HepG2 (cell line): ENCODE results near the gene KDM5A. TPM values are rescaled to one million over a fixed set of nuclear protein-coding genes. Genes with fewer than 3 reads are reported as not detected.

Experiments
- AGO2 ChIP-seq: fragments of 200-400 bp; formaldehyde crosslinking; optimal IDR thresholded peaks from 2 replicates; pipeline ENCODE3; 2017; ENCODE audit warnings: mild to moderate bottlenecking, low read depth, low read length, moderate library complexity
- BRD4 ChIP-seq: sonication (generic); formaldehyde crosslinking; IDR thresholded peaks from 2 replicates; pipeline ENCODE4 v1.4.0; 2020; ENCODE audit warnings: missing genetic modification reagents
- CHD4 ChIP-seq: fragments of 200-600 bp; sonication (generic); IDR thresholded peaks from 2 replicates; pipeline ENCODE4 v1.7.0; 2017; ENCODE audit warnings: mild to moderate bottlenecking, low read length, borderline replicate concordance
- ELF3 ChIP-seq: IDR thresholded peaks from 2 replicates; pipeline ENCODE4 v1.6.1; 2016; ENCODE audit warnings: missing genetic modification reagents, missing compliant biosample characterization
- ERF ChIP-seq: IDR thresholded peaks from 2 replicates; pipeline ENCODE4 v1.6.1; 2018; ENCODE audit warnings: missing biosample characterization, missing genetic modification reagents
- GATAD2A ChIP-seq: IDR thresholded peaks from 2 replicates; pipeline ENCODE4 v1.6.1; 2016
- IKZF4 ChIP-seq: sonication (generic); formaldehyde crosslinking; IDR thresholded peaks from 2 replicates; pipeline ENCODE4 v1.5.1; 2020; ENCODE audit warnings: borderline replicate concordance, mild to moderate bottlenecking, low read depth, missing genetic modification reagents; ENCODE audit errors: not compliant biosample characterization
- KLF15 ChIP-seq: sonication (generic); formaldehyde crosslinking; IDR thresholded peaks from 2 replicates; pipeline ENCODE4 v1.8.1; 2023; ENCODE audit warnings: borderline replicate concordance, mild to moderate bottlenecking, inconsistent platforms, missing genetic modification reagents, mixed read lengths
- NCOA5 ChIP-seq: sonication (generic); formaldehyde crosslinking; IDR thresholded peaks from 2 replicates; pipeline ENCODE4 v1.4.0; 2020; ENCODE audit warnings: missing genetic modification reagents
- RFX3 ChIP-seq: IDR thresholded peaks from 2 replicates; pipeline ENCODE4 v1.6.1; 2016; ENCODE audit warnings: missing biosample characterization, missing genetic modification reagents
- SKI ChIP-seq: fragments of 450-650 bp; IDR thresholded peaks from one replicate; pipeline ENCODE4 v1.6.1; 2018; ENCODE audit warnings: mild to moderate bottlenecking; ENCODE audit not compliant: partially characterized antibody
- SRF ChIP-seq: IDR thresholded peaks from 2 replicates; pipeline ENCODE4 v1.6.1; 2011; ENCODE audit warnings: mild to moderate bottlenecking, low read depth, low read length, moderate library complexity
- TFE3 ChIP-seq: IDR thresholded peaks from 2 replicates; pipeline ENCODE4 v1.6.1; 2016
- TP53 ChIP-seq: sonication (generic); formaldehyde crosslinking; conservative IDR thresholded peaks from 2 replicates; pipeline ENCODE4 v1.4.0; 2020; ENCODE audit warnings: missing genetic modification reagents
- ZFP36L1 ChIP-seq: sonication (generic); formaldehyde crosslinking; IDR thresholded peaks from 2 replicates; pipeline ENCODE4 v1.8.0; 2022; ENCODE audit warnings: mild to moderate bottlenecking, missing genetic modification reagents, moderate library complexity
- ZNF142 ChIP-seq: sonication (generic); formaldehyde crosslinking; IDR thresholded peaks from 2 replicates; pipeline ENCODE4 v1.4.0; 2020; ENCODE audit warnings: missing genetic modification reagents
- ZNF280B ChIP-seq: sonication (generic); formaldehyde crosslinking; IDR thresholded peaks from 2 replicates; pipeline ENCODE4 v1.5.0; 2020; ENCODE audit warnings: missing genetic modification reagents, mild to moderate bottlenecking, borderline replicate concordance
- ZNF431 ChIP-seq: sonication (generic); formaldehyde crosslinking; IDR thresholded peaks from 2 replicates; pipeline ENCODE4 v1.9.0; 2022; ENCODE audit warnings: missing genetic modification reagents, low read depth, mild to moderate bottlenecking, borderline replicate concordance
- ZNF484 ChIP-seq: sonication (generic); formaldehyde crosslinking; IDR thresholded peaks from 2 replicates; pipeline ENCODE4 v1.5.1; 2020; ENCODE audit warnings: mild to moderate bottlenecking, low read depth, missing genetic modification reagents, borderline replicate concordance
- ZNF891 ChIP-seq: sonication (generic); formaldehyde crosslinking; IDR thresholded peaks from 2 replicates; pipeline ENCODE4 v1.5.0; 2020; ENCODE audit warnings: mild to moderate bottlenecking, missing genetic modification reagents
- polyA plus RNA-seq, 8 experiments: library from polyadenylated mRNA; depleted of rRNA in 3 of 8; stranded (reverse) in 7 of 8; unstranded in 1 of 8; fragments of >200 nt; fragmentation: Illumina TruSeq in 4 of 8; extraction: Trizol in 4 of 8; gene quantifications; 2 replicates each; pipeline versions ENCODE4 v1.2.1 to v1.2.3, GENCODE V29; 2011 to 2016; ENCODE audit warnings: low read depth in 4 of 8, missing spikeins in 1 of 8, mixed read lengths in 1 of 8; ENCODE audit not compliant: insufficient read depth in 1 of 8
- total RNA-seq, 5 experiments: library from RNA; depleted of rRNA; stranded (reverse); fragments of >200 nt; fragmentation: Illumina TruSeq; extraction: Trizol; gene quantifications; 2 replicates each; pipeline ENCODE4 v1.2.3, GENCODE V29; 2016; ENCODE audit warnings: low read depth in 1 of 5

KDM5A gene
- total and polyA plus RNA-seq, 2 of the 13 experiments (the other 11 are each of a cell fraction or from before 2014, with no cell fraction given): 12.0 to 29.2 TPM

GRCh38 chr12:389142-390096, at the start of gene KDM5A (continued):
- TF ChIP-seq ZNF484 (no peak), ZFP36L1 (CRISPR knock-in tag) (peak; percentile 58; the same call in 1 of the 2 replicates), TFE3 (CRISPR knock-in tag) (no peak), SKI (peak; percentile 81), GATAD2A (peak; percentile 59), ZNF431 (CRISPR knock-in tag) (no peak; the same call in 1 of the 2 replicates), KLF15 (CRISPR knock-in tag) (no peak), RFX3 (CRISPR knock-in tag) (no peak), ELF3 (CRISPR knock-in tag) (peak; percentile 85), ERF (CRISPR knock-in tag) (peak; percentile 59; the same call in 1 of the 2 replicates), ZNF280B (CRISPR knock-in tag) (peak; percentile 93), IKZF4 (CRISPR knock-in tag) (no peak), TP53 (CRISPR knock-in tag) (0 out of 2 replicates have a peak, but pooled peaks have one; percentile 63), CHD4 (no peak), NCOA5 (CRISPR knock-in tag) (no peak), ZNF142 (CRISPR knock-in tag) (no peak), SRF (peak; percentile 67; the same call in 1 of the 2 replicates), ZNF891 (CRISPR knock-in tag) (peak; percentile 85; the same call in 1 of the 2 replicates), AGO2 (peak; percentile 25), BRD4 (CRISPR knock-in tag) (peak; percentile 15; the same call in 1 of the 2 replicates)
